ENCODE measurements around the gene VASH1. TPM values are rescaled to one million over a fixed set of nuclear protein-coding genes. Genes with fewer than 3 reads are reported as not detected.

VASH1 gene
- total RNA-seq, 1 donor from 2014 or later, result 13.6 TPM

DNA sequence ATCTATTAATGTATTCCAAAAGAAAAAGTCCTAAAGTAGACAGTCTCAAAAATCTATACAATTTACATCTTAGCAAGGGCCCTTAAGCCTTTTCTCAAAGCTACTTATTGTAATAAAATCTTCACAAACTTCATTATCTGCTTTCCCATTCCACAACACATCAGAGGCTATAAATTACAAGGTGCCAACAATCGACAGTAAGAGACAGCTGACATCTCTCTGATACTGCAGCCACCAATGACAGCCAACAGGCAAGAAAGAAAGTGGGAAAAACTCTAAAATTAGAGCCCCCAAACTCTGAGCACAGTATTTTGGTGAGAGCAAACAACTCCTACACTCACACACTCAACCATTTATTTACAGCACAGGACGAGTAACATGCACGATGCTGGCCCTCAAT is 49.3 kb downstream of the VASH1 start:
- Mint-ChIP-seq H3K4me1 (ENCODE audit: low read depth, unreplicated experiment) (peaks cover 12% of the 10 kb centered on the region), H3K36me3 (ENCODE audit: low read depth, unreplicated experiment) (peaks cover 15% of the 10 kb centered on the region), H3K27ac (ENCODE audit: unreplicated experiment) (peak overlapping the region; percentile 2), H3K27me3 (ENCODE audit: low read depth, unreplicated experiment) (no peaks in the 10 kb centered on the region), H3K4me3 (ENCODE audit: unreplicated experiment) (peak overlapping the region; percentile 17), H3K9me3 (ENCODE audit: unreplicated experiment) (no peaks in the 10 kb centered on the region)
- Histone ChIP-seq H3K4me2 (ENCODE audit: low read length) (peak overlapping the region; percentile 98), H2AFZ (ENCODE audit: low read depth, low read length) (peak overlapping the region; percentile 49), H3K27ac (ENCODE audit: low read depth, low read length) (no peak overlapping the region), H3K79me2 (ENCODE audit: insufficient read depth, low read length) (peaks cover 9% of the 10 kb centered on the region), H3K9me3 (ENCODE audit: insufficient read depth, low read depth, low read length) (no peaks in the 10 kb centered on the region), H3K4me3 (ENCODE audit: insufficient read depth, low read depth, low read length) (no peak overlapping the region), H3K9ac (ENCODE audit: low read length) (peak overlapping the region; percentile 63), H3K27me3 (ENCODE audit: insufficient read depth, low read length) (no peaks in the 10 kb centered on the region), H3K36me3 (ENCODE audit: insufficient read depth, low read length) (no peaks in the 10 kb centered on the region), H4K20me1 (ENCODE audit: insufficient read depth, low read length) (peaks cover 6% of the 10 kb centered on the region), H3K4me1 (ENCODE audit: insufficient read depth, low read length) (peaks cover 19% of the 10 kb centered on the region)
- FAIRE-seq (no peak), DNase-seq (ENCODE audit: low read depth) (no peak)
- TF ChIP-seq, protein P1, sequence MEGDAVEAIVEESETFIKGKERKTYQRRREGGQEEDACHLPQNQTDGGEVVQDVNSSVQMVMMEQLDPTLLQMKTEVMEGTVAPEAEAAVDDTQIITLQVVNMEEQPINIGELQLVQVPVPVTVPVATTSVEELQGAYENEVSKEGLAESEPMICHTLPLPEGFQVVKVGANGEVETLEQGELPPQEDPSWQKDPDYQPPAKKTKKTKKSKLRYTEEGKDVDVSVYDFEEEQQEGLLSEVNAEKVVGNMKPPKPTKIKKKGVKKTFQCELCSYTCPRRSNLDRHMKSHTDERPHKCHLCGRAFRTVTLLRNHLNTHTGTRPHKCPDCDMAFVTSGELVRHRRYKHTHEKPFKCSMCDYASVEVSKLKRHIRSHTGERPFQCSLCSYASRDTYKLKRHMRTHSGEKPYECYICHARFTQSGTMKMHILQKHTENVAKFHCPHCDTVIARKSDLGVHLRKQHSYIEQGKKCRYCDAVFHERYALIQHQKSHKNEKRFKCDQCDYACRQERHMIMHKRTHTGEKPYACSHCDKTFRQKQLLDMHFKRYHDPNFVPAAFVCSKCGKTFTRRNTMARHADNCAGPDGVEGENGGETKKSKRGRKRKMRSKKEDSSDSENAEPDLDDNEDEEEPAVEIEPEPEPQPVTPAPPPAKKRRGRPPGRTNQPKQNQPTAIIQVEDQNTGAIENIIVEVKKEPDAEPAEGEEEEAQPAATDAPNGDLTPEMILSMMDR (IDR thresholded peaks at IDR 0.05; ENCODE audit: insufficient read depth, low read depth, low read length), result no peak
- no peak for TF ChIP-seq EZH2 (IDR thresholded peaks at IDR 0.05; ENCODE audit: insufficient read depth, low read length)

DNA sequence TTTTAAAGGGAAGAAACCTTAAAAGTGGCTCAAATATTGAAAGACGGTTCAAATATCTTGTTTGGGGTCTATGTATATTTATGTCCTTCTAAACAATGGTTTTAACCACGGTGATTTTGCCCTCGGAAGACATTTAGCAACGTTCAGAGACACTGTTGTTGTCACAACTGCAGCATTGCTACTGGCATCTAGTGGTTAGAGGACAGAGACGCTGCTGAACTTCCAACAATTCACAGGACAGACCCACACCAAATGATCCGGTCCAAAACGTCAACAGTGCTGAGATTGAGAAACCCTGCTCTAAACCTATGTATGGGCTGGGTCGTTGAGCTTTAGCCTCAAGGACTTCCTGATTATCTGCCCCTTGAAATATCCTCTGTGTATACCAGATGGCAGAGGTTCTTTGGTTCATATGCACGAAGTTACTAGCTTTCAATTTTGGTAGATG is 49.7 kb downstream of the VASH1 start:
- H3K36me3 Mint-ChIP-seq (ENCODE audit: low read depth, unreplicated experiment), result peaks cover 15% of the 10 kb centered on the region
- DNase-seq (ENCODE audit: low read depth) (peak; percentile 17), FAIRE-seq (no peak)
- no peak for TF ChIP-seq EZH2 (IDR thresholded peaks at IDR 0.05; ENCODE audit: insufficient read depth, low read length)
- TF ChIP-seq, protein P1 (IDR thresholded peaks at IDR 0.05; ENCODE audit: insufficient read depth, low read depth, low read length), result peak; percentile 39
- H3K4me3 ChIP-seq (ENCODE audit: insufficient read depth, low read depth, low read length), result peak overlapping the region; percentile 46
- H3K9me3 Mint-ChIP-seq (ENCODE audit: unreplicated experiment), result no peaks in the 10 kb centered on the region
- H3K9me3 ChIP-seq (ENCODE audit: insufficient read depth, low read depth, low read length), result no peaks in the 10 kb centered on the region
- H3K27me3 ChIP-seq (ENCODE audit: insufficient read depth, low read length), result peaks cover 2% of the 10 kb centered on the region
- H3K79me2 ChIP-seq (ENCODE audit: insufficient read depth, low read length), result peaks cover 9% of the 10 kb centered on the region
- H3K27me3 Mint-ChIP-seq (ENCODE audit: low read depth, unreplicated experiment), result no peaks in the 10 kb centered on the region
- peak overlapping the region; percentile 63 for H3K9ac ChIP-seq (ENCODE audit: low read length)
- H3K36me3 ChIP-seq (ENCODE audit: insufficient read depth, low read length), result no peaks in the 10 kb centered on the region
- peak overlapping the region; percentile 2 for H3K27ac Mint-ChIP-seq (ENCODE audit: unreplicated experiment)
- H3K4me1 Mint-ChIP-seq (ENCODE audit: low read depth, unreplicated experiment), result peaks cover 12% of the 10 kb centered on the region
- peak overlapping the region; percentile 49 for H2AFZ ChIP-seq (ENCODE audit: low read depth, low read length)
- H3K4me3 Mint-ChIP-seq (ENCODE audit: unreplicated experiment), result peak overlapping the region; percentile 88
- peaks cover 19% of the 10 kb centered on the region for H3K4me1 ChIP-seq (ENCODE audit: insufficient read depth, low read length)
- H3K27ac ChIP-seq (ENCODE audit: low read depth, low read length), result no peak overlapping the region
- peak overlapping the region; percentile 98 for H3K4me2 ChIP-seq (ENCODE audit: low read length)
- peaks cover 6% of the 10 kb centered on the region for H4K20me1 ChIP-seq (ENCODE audit: insufficient read depth, low read length)

DNA sequence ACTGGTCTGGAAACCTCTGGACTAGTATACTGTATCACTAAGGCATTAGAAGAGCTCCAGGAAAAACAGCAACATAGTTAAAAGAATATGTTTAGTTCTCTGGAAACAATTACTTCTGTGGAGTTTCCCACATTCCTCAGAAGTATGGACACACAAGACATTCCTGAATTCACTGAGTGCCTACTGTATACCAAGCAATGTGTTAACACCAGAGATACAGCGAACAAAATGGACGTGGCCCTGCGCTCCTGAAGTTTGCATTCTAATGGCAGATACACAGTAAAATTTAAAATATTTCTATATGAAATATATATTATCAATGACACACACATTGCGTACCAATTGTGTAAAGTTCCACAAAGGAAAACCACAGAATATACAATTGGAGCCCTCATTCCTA is 50.3 kb downstream of the VASH1 start:
- Histone ChIP-seq H3K4me1 (ENCODE audit: insufficient read depth, low read length) (peaks cover 19% of the 10 kb centered on the region), H3K9me3 (ENCODE audit: insufficient read depth, low read depth, low read length) (no peaks in the 10 kb centered on the region), H3K27ac (ENCODE audit: low read depth, low read length) (no peak overlapping the region), H3K79me2 (ENCODE audit: insufficient read depth, low read length) (peaks cover 9% of the 10 kb centered on the region), H3K36me3 (ENCODE audit: insufficient read depth, low read length) (no peaks in the 10 kb centered on the region), H2AFZ (ENCODE audit: low read depth, low read length) (no peak overlapping the region), H3K4me2 (ENCODE audit: low read length) (peak overlapping the region; percentile 98), H4K20me1 (ENCODE audit: insufficient read depth, low read length) (peaks cover 6% of the 10 kb centered on the region), H3K4me3 (ENCODE audit: insufficient read depth, low read depth, low read length) (peak overlapping the region; percentile 79), H3K9ac (ENCODE audit: low read length) (peak overlapping the region; percentile 86), H3K27me3 (ENCODE audit: insufficient read depth, low read length) (peaks cover 5% of the 10 kb centered on the region)
- TF ChIP-seq, protein P1 (IDR thresholded peaks at IDR 0.05; ENCODE audit: insufficient read depth, low read depth, low read length), result no peak
- no peak for TF ChIP-seq EZH2 (IDR thresholded peaks at IDR 0.05; ENCODE audit: insufficient read depth, low read length)
- H3K4me1 Mint-ChIP-seq (ENCODE audit: low read depth, unreplicated experiment), result peaks cover 12% of the 10 kb centered on the region
- DNase-seq (ENCODE audit: low read depth) (peak; percentile 38), FAIRE-seq (no peak)
- H3K36me3 Mint-ChIP-seq (ENCODE audit: low read depth, unreplicated experiment), result peaks cover 15% of the 10 kb centered on the region
- no peaks in the 10 kb centered on the region for H3K27me3 Mint-ChIP-seq (ENCODE audit: low read depth, unreplicated experiment)
- no peaks in the 10 kb centered on the region for H3K9me3 Mint-ChIP-seq (ENCODE audit: unreplicated experiment)
- H3K4me3 Mint-ChIP-seq (ENCODE audit: unreplicated experiment), result peak overlapping the region; percentile 88
- H3K27ac Mint-ChIP-seq (ENCODE audit: unreplicated experiment), result no peak overlapping the region
